ENCODE data around the gene CTBP2.
"Not testable (repeated sequence)": the region's sequence is repeated elsewhere in the genome, so short reads cannot be mapped to it uniquely, and the experiment has no call there.

Gene CTBP2

DNA sequence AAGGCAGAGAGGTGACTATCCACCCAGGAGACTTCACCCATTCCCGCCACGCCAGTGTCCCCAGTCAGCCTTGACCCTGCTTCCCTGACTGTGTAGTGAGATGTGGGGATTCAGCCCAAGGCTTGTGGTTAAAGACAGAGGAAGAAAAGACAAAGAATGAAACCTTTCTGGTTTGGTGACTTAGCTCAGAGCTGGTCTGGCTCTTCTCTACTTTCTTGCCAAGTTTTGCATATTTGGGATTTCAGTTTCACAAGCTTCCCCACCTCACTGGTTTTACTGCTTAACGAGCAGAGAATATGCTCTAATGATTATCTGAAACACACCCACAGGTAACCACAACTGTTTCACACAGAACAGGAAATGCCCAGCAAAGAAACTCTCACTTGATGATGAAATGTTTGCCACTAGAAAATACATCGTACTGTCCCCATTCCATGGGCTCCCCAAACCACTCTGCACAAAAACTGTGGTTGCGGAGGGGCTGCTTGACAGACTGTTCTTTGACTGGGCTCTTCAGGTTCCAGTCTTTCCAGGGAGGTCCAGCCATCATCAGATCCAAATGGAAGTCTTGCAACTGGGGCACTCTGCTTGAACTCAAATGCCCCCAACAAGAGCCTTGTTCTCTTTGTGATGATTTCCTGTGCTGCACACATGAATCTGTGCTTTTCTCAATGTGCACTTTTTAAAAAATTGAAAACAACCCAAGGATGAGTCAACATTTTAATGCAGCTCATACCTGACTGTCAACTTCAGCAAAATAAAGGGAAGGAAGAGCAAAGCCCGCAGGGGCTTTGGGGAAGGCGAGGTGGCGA, 95.5 kb downstream of the CTBP2 start:
- DNase-seq (ENCODE audit: low spot score) = peak; percentile 47

DNA sequence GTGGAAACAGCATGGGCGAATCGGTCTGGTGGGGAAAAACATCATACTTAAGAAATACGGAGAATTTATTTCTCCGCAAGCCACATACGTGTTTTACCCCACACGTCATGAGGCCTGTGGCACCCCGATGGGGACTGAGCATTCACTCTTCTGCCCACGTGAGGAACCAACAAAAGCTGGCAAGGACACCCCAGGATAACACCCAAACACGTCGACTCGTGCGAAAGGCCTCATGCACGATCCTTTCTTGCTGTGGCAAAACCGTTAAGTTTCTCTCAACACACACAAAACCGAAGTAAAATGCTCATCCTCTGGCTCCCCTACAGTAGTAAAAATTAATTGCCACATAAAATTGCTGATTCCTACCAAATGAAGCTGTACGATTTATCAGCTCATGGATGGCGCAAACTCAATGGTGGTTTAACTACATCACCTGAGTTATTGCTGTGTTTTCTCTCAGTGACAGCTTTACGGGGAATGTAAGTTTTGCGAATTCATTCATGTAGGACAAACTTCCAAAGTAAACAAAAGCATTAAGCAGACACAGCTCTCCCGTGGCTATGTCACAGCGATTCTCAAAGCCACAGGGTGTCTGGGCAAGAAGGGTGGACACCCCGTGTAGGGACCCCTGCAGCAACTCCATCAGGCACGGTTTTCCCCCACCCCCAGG, 97.0 kb downstream of the CTBP2 start:
- no peak for DNase-seq (ENCODE audit: low spot score)

DNA sequence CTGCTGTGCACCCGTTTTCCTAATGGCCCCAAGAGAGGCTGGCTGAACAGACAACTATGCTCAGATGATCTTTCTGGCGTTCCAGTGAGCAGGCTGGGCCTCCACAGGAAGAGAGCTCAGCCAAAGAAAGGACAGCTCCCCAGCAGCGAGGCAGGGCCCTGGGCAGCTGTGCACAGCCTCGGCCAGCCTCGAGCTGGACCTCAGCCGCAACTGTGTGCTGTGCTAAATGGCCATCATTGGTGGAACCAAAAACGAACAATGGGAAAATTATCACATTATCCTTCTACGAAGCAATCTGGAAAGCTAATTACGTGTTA, 97.5 kb downstream of the CTBP2 start:
- DNase-seq (ENCODE audit: low spot score) = no peak

DNA sequence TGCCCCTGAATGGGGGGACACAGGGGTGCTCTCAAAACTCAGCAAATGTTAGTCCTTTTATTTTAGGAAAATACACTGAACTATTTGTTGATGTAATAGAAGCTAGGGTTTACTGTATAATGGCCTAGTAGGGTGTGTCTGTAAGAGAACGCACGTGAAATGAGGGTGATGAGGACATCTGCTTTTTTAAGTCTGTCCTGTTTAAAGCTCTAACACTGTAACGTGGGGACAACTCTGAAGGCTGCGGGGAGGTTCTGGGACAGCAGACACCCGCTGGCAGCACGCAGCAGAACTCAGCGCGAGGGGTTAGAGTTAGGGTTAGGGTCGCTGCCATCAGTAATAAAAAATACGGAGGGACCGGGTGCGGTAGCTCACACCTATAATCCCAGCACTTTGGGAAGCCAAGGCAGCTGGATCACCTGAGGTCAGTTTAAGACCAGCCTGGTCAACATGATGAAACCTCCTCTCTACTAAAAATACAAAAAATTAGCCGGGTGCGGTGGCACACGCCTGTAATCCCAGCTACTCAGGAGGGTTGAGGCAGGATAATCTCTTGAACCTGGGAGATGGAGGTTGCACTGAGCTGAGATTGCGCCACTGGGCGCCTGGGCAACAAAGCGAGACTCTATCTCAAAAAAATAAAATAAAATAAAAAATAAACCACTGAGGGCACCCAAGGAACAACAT, 98.0 kb downstream of the CTBP2 start:
- DNase-seq (ENCODE audit: low spot score) = no peak

DNA sequence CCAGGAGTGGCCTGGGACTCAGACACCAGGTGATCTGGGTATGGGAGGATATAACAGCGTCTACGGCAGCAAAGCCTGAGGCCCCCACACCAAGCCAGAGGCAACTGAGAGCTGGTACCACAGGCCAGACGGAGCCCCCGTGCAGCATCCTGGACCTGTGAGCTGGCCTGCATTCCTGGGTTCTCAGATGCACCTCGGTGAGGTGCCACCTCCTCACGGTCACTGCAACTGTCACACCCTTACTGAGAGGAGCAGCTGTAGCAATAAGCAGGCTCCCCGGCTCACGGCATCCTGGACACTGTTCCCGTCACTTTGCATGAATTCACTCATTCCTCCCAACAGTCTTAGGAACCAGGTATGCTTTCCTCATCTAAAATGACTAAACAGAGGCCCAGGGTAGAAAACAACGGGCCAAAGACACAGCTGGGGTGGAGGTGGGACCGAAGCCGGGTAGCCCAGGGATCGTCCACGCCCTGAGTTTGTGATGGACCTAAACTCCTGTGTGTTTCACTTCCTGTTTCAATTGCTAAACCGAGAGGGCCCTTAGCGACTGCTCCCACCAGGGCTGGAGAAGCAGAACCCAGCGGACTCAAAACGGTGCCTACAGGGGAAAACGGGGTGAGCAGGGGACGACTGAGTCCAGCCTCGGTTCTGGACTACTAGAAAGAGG, 98.7 kb downstream of the CTBP2 start:
- DNase-seq (ENCODE audit: low spot score) = no peak

DNA sequence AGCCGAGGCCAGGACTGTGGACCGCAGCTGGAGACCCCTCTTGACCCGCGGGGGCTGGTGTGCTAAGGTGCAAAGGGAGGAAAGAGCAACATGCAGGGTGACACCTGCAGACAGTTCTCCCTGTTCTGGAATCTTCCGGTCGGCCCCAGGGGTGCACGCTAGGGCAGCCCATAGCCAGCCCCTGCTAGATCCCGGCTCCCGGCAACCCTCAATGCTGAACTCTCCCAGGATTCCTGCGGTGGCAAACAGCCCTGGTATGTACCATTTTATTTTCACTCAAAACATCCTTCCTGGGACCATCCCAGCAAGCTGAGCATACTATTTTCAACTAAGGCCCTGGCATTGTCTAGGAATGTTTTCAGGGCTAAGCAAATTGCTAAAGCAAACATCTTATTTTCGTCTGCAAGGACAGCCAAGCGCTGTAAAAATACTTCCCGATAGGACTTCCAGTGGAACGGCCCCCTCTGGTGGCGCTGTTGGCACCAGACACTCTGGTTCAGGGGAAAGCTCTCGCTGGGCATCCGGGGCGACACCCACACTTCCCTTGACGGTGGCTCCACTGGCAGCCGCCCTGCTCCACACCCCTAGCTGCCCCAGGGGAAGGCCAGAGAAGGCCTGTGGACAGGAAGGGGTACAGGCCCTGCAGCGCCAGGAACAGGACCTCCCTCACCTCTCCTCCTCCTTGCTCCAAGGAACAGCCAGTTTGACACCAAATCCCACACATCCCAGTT, 99.4 kb downstream of the CTBP2 start:
- peak; percentile 77 for DNase-seq (ENCODE audit: low spot score)

DNA sequence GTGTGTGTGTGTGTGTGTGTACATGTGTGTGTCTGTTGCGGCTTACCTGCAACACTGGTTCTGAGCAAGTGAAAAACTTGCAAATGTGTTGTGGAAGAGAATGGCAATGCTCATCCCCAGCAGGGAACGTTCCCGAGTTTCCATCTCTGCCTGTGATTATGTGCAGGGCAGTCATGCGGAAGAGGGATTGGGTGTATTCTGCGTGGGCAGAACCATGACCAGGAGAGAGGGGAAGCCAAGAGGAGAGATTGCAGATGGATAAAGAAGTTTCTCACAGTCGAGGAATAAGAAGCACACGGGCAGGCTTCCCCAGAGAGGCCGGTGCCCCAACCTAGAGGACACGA, 99.9 kb downstream of the CTBP2 start:
- DNase-seq (ENCODE audit: low spot score) = no peak

DNA sequence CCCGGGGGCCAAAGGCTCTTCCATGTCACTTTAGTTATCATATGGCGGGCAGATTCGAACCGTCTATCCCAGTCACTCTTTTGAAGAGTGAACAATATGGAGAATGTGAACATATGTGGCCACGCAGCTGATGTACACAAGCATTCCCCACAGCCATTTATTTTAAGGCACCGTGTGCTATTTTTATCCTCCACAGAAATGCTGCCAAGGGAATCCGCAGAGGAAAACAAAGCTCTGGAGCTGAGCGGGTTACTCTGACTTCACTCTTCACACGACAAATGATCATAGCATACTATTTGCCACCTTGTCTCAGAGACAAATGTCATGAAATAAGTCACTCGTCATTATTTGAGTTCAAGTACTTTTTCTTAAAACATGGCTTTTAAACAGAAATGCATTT, 100.3 kb downstream of the CTBP2 start:
- DNase-seq (ENCODE audit: low spot score) = no peak

DNA sequence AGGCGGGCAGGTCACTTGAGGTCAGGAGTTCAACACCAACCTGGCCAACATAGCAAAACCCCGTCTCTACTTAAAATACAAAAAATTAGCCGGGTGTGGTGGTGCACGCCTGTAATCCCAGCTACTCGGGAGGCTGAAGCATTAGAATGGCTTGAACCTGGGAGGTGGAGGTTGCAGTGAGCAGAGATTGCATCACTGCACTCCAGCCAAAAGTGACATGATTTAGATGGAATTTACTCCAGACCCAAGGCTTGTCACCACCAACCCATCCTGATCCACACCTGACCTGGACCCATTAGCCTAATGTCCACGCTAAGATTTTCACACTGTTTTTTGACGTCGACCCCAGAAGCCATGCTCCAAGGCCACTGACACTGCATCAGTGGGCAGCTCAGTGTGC, 101.0 kb downstream of the CTBP2 start:
- DNase-seq (ENCODE audit: low spot score) = not testable (repeated sequence)

DNA sequence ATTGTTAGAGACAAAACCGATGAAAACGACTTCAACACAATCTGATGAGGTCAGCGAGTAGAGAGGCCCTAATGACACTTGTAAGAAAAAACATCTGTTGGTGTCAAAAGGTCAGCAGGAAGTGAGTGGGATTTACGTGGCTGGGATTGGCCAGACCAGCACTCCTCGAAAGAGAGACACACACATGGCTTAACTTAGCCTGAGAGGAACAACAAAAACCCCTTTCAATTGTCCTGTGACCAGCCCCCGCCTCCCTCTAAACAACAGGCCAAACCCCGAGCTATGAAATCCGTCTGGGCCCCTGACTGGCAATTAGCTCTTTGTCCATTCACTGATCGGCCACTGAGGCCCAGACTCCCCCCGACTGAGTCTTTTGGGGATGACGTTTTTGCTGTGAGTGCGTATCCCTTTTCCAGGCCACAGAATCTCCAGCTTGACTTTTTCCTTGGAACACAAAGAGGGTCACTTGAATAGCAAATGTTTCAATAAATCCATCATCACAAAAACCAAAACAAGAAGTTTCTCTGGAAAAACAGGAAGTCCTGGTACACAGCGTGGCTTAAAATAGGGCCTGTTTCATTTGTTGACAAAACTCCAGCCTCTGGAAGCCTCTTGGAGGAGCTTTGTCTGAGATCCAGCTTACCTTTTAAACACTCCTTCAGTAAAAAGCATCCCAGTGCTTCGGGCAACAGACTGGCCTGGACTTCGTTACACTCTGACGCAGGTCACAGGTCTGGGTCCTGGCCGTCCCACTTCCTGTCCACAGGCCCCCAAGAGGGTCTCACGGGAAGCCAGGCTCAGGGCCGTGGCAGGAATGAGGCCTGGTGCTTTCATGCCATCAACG, 103.0 kb downstream of the CTBP2 start:
- no peak for DNase-seq (ENCODE audit: low spot score)

DNA sequence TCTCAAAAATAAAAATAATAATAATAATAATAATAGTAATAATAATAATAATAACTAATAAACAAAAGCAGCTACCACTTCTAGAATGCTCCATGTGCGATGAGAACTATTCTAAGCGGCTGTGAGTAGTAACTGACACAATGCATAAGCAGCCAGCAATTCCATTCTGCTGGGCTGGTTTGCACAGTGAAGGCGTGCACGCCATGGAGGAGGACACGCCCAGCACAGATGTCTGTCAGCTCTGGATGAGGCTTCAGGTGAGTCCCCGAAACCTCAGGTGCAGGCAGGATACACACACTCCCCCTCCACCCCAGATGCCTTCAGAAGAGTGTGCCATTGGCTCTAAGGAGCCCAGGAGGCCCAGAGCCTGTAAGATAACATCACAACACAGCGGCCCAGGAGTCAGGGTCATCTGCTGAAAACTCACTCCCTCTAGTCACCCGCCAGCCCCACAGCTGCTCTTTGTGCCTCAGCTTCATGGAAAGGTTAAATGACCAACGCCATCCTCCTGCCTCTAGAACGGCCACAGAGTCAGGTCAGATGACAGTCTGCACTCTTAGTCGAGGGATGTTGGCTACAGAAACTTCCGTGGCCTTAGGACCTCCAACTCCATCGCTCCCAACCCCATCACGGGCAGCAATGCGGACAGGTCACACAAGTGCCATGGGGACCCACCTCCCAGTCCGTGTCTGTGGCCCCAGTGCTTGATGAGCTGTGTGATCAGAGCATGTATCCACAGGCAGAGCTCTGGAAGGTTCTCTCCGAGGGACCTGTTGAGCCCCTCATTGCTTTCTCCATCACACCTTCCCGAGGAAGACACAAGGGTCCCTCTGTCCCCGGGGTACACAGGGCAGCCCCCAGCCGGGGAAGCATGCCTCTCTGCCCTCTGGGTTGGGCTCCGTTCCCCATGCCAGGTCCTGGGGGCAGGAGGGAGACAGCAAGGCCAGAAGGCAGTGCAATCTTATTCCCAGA, 103.9 kb downstream of the CTBP2 start:
- no peak for DNase-seq (ENCODE audit: low spot score)

DNA sequence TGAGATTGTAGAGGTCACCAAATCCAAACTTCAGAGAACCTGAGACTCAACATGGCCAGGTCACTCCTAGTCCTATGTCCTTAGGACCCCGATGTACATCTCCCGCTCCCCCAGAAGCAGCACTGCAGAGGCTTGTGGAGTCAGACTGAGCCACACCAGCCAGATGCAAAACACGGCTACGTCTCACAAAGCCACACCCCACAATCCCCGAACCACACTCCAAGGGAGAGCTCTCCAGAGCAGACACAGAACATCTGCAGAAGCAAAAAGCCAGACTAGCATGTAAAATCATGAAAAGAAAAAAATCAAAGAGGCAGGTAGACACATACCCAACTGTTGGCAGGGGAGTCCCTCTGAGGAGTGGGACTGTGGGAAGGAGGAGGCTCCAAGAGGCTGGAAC, 104.9 kb downstream of the CTBP2 start:
- DNase-seq (ENCODE audit: low spot score) = no peak

DNA sequence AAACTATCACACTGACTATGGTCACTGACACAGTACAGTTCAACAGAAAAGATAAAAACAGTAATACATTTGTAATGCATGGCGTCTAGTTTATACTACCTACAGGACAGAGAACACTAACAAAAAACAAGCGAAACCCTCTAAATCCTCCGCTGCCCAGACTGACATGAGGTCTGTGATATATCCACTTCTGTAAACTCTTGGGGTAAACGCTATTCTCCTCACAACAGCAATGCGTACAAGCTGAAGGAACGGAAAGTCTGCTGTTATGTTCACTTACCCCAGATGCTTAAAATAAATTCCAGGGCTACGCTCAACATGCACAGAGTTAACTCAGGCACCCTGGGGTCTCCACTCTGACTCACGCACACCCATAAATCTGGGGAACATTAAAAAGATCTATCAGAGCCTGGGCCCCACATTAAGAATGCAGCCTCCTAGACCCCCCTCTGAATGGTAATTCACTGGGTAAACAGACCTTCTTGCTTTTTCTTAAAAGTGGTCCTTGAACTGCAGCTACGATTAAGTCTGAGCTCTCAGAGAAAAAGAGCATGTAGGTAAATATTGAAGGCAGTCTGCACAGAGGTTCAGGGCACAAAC, 105.6 kb downstream of the CTBP2 start:
- DNase-seq (ENCODE audit: low spot score) = no peak

DNA sequence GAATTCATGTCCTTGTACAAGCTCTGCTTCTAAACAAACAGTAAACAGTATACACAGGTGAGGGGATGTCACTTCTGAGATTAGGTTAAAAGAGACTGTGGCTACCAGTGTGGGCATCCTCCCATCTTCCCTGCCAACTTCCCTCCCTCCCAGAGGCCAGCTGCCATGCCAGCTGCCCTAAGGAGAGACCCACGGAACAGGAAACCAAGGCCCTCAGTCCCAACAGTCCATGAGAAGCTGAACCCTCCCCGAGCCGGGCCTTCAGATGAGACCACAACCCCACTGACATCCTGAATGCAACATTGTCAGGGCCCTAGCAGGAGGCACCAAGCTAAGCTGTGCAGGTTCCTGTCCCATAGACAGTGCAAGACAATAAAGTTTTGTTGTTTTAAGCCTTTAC, 106.1 kb downstream of the CTBP2 start:
- no peak for DNase-seq (ENCODE audit: low spot score)

DNA sequence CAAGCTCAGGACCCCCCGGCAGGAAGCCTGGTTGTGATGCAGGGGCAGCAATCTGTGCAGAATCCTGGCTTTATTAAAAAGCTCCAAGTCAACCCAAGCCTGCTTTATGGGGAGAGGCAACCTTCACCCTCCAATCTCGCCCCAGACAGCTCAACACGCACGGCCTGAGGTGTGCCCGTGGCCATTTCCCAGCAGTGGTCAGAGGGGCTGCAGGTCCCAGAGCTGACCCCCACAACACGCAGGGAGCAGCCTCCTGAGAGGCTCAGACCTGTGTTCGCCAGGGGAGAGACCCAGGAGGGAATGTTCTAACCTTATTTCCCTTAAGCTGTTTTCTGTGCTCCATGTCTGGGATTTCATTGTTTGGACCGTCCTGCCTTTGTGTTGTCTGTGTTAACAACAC, 108.2 kb downstream of the CTBP2 start:
- no peak for DNase-seq (ENCODE audit: low spot score)

DNA sequence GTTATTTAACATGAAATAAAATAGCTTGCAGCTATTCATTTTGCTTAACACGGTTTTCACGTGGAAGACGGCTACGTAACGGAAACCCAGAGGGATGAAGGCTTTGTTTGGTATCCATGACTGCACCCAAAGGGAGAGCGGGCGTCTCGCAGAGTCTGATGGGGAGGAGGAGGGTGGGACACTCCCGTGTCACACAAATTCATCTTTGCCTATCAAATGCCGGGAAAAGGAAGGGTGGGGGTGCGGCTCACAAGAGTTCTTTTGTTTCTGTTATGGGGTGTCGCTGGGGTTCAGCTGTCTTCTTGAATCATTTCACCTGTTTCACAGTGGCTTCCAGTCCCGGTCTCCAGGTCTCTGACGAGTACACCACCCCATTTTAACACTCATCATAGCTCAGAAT, 110.0 kb downstream of the CTBP2 start:
- no peak for DNase-seq (ENCODE audit: low spot score)

DNA sequence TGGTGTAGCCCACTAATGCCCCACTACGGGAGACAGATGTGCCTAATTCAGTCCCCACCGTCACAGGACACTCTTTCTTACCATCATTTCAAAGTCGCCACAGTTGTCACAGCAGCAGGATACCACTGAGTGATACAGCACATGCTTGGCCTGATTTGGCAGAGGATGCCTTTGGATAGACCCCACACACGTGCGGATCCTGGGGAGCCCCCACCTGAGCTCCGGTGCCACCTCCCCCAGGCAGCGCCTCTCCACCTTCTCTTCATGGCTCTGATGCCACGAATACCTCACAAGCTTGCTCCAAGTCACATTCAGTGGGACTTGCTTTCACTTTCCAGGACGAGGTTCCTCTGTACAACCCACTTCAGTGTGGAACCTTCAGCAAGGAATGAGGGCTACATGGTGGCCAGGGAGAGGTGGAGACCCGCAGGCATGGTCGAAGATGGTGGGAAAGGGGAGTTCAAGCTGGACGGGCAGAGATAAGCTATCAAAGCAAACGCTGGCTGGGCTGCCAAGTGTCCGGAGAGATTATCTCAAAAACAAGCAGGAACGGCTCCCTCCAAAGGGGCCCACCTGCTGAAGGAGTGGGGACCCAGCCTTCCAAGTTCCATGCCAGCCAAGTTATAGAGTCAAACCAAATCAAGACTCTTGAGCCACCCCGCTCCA, 111.0 kb downstream of the CTBP2 start:
- DNase-seq (ENCODE audit: low spot score) = no peak

DNA sequence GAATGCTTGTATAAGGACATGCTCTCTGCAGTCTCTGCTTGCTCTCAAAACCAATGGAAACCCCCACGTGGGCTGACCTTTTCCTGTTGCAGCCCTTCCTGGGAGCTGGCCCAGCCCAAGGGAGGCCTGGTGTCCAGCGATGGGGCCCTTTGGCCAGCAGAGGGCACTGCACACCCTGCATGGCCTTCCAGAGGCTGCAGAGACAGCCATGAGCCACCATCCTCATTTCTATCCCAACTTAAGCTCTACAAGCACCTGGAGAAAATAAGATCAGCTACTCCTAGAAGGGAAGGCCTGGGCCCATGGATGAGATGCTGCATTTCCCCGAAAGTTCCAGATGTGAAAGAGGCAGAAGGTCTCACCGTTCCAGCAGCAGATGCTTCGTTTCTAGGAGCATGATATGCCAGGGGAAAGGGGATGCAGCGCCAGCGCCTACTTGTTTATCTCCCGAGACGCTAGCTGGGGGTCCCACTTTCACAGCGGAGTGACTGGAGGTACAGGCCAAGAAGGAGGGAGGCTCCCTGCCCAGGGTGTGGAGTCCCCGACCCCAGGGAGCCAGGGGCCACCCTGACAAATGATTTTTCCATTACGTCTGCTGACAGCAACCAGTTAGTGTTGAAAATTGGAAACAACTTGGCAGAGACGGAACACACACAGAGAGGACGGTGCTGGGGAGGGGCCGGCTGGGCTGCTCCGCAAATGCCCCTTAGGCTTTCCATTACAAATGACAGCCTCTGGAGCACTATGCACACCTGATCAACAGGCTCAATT, 112.1 kb downstream of the CTBP2 start:
- peak; percentile 95 for DNase-seq (ENCODE audit: low spot score)
